ENCODE measurements around the gene OR6Y1. TPM values are rescaled to one million over a fixed set of nuclear protein-coding genes. Genes with fewer than 3 reads are reported as not detected.

OR6Y1 gene
- total and polyA plus RNA-seq, 2 experiments from 2014 or later: not detected

DNA sequence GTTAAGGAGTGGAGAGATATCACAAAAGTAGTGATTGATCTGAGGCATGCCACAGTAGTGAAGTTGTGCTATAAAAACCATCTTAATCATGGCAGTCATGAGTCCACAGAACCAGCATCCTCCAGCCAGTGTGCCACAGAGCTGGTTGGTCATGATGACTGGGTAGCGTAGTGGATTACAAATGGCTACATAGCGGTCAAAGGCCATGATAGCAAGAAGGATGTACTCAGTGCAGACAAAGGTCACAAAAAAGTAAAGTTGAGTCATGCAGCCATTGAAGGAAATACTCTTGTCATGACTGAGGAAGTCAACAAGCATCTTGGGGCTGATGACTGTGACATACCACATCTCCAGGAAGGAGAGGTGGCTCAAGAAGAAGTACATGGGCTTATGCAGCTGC, 6.7 kb downstream of the OR6Y1 start:
- no peak for DNase-seq (ENCODE audit: low spot score)
- Histone ChIP-seq H3K27me3 (no peaks in the 10 kb centered on the region), H4K20me1 (ENCODE audit: insufficient read depth, poor library complexity, severe bottlenecking) (no peaks in the 10 kb centered on the region), H3K9me3 (ENCODE audit: low read depth) (no peaks in the 10 kb centered on the region), H3K36me3 (replicated peaks; ENCODE audit: insufficient read depth, low read depth) (no peaks in the 10 kb centered on the region), H3K4me1 (ENCODE audit: insufficient read depth) (no peaks in the 10 kb centered on the region), H3K4me2 (no peak overlapping the region), H3K9me2 (replicated peaks; ENCODE audit: insufficient read depth) (no peaks in the 10 kb centered on the region), H2AFZ (no peak overlapping the region), H3K79me2 (no peaks in the 10 kb centered on the region), H3K4me3 (no peak overlapping the region), H3K27ac (no peak overlapping the region)
- TF ChIP-seq CTCF (IDR thresholded peaks at IDR 0.05; ENCODE audit: poor library complexity) (no peak), EZH2 (IDR thresholded peaks at IDR 0.05; ENCODE audit: borderline replicate concordance) (no peak), EZH2phosphoT487 (IDR thresholded peaks at IDR 0.05; ENCODE audit: low read depth, severe bottlenecking, unreplicated experiment) (no peak)
- 95% methylated on average over 2 of the region's 2 CpGs for WGBS (ENCODE audit: low lambda C conversion rate, missing lambda C conversion rate)

- Histone ChIP-seq H3K4me2 (no peak overlapping the region), H2AFZ (no peak overlapping the region), H3K4me3 (no peak overlapping the region), H3K27me3 (no peaks in the 10 kb centered on the region), H3K27ac (no peak overlapping the region), H3K4me1 (ENCODE audit: insufficient read depth) (peaks cover 10% of the 10 kb centered on the region), H3K9me3 (ENCODE audit: low read depth) (no peaks in the 10 kb centered on the region), H4K20me1 (ENCODE audit: insufficient read depth, poor library complexity, severe bottlenecking) (no peaks in the 10 kb centered on the region), H3K79me2 (no peaks in the 10 kb centered on the region), H3K9me2 (replicated peaks; ENCODE audit: insufficient read depth) (no peaks in the 10 kb centered on the region), H3K36me3 (replicated peaks; ENCODE audit: insufficient read depth, low read depth) (no peaks in the 10 kb centered on the region)
- TF ChIP-seq EZH2phosphoT487 (IDR thresholded peaks at IDR 0.05; ENCODE audit: low read depth, severe bottlenecking, unreplicated experiment) (no peak), CTCF (IDR thresholded peaks at IDR 0.05; ENCODE audit: poor library complexity) (no peak), EZH2 (IDR thresholded peaks at IDR 0.05; ENCODE audit: borderline replicate concordance) (no peak)
- 87% methylated on average over 2 of the region's 2 CpGs for whole genome bisulfite sequencing (ENCODE audit: low lambda C conversion rate, missing lambda C conversion rate)
- no peak for DNase-seq (ENCODE audit: low spot score)
Observed at GRCh38 chr1:158537609-158538008, 16.6 kb downstream of the OR6Y1 start.

GRCh38 chr1:158534496-158534895, 19.7 kb downstream of the OR6Y1 start:
- Histone ChIP-seq H3K27me3 (no peaks in the 10 kb centered on the region), H3K9me2 (replicated peaks; ENCODE audit: insufficient read depth) (no peaks in the 10 kb centered on the region), H4K20me1 (ENCODE audit: insufficient read depth, poor library complexity, severe bottlenecking) (no peaks in the 10 kb centered on the region), H3K4me1 (ENCODE audit: insufficient read depth) (peaks cover 10% of the 10 kb centered on the region), H3K79me2 (no peaks in the 10 kb centered on the region), H3K9me3 (ENCODE audit: low read depth) (no peaks in the 10 kb centered on the region), H3K36me3 (replicated peaks; ENCODE audit: insufficient read depth, low read depth) (no peaks in the 10 kb centered on the region), H2AFZ (no peak overlapping the region), H3K4me2 (peak overlapping the region; percentile 60), H3K4me3 (no peak overlapping the region), H3K27ac (peak overlapping the region; percentile 31)
- WGBS (ENCODE audit: low lambda C conversion rate, missing lambda C conversion rate): 9% methylated on average over 5 of the region's 5 CpGs
- TF ChIP-seq EZH2 (IDR thresholded peaks at IDR 0.05; ENCODE audit: borderline replicate concordance) (no peak), CTCF (IDR thresholded peaks at IDR 0.05; ENCODE audit: poor library complexity) (no peak), EZH2phosphoT487 (IDR thresholded peaks at IDR 0.05; ENCODE audit: low read depth, severe bottlenecking, unreplicated experiment) (no peak)
- peak; percentile 44 for DNase-seq (ENCODE audit: low spot score)
